Kidney (tissue), 22 donors: ENCODE results near the gene N4BP3. TPM values are rescaled to one million over a fixed set of nuclear protein-coding genes. Genes with fewer than 3 reads are reported as not detected.

Experiments
- DNase-seq, 5 donors: peaks; one replicate each; pipeline ENCODE4 v3.0.0-alpha.2; 2013 to 2020
- FAIRE-seq: peaks from 2 replicates; lab custom pipeline; 2012; peaks lifted over from hg19 to GRCh38; lab: Jason Lieb, UNC
- H3K27ac ChIP-seq, 2 donors: one replicate each; pipeline ENCODE4 v1.7.0; 2013; ENCODE audit warnings: low read depth in 2 of 2, low read length in 2 of 2, inconsistent platforms in 1 of 2
- H3K27me3 ChIP-seq: one replicate; pipeline ENCODE4 v1.7.1; 2013; ENCODE audit warnings: low read length, inconsistent platforms; ENCODE audit not compliant: control insufficient read depth, insufficient read depth
- H3K36me3 ChIP-seq, 3 donors: one replicate each; pipeline versions ENCODE4 v1.7.0 to v1.7.1; 2013; ENCODE audit warnings: low read length in 3 of 3, control low read depth in 1 of 3, inconsistent platforms in 1 of 3; ENCODE audit not compliant: insufficient read depth in 3 of 3, control insufficient read depth in 2 of 3
- H3K4me1 ChIP-seq, 3 donors: one replicate each; pipeline versions ENCODE4 v1.7.0 to v1.7.1; 2013; ENCODE audit warnings: low read length in 3 of 3, inconsistent platforms in 1 of 3, low read depth in 1 of 3; ENCODE audit not compliant: control insufficient read depth in 2 of 3, insufficient read depth in 2 of 3
- H3K4me3 ChIP-seq, 3 donors: one replicate each; pipeline versions ENCODE4 v1.7.0 to v1.8.1; 2013; ENCODE audit warnings: low read length in 3 of 3, control low read depth in 1 of 3, inconsistent platforms in 1 of 3
- H3K9ac ChIP-seq, 3 donors: one replicate each; pipeline versions ENCODE4 v1.7.0 to v1.7.1; 2013; ENCODE audit warnings: low read length in 3 of 3, control low read depth in 1 of 3, inconsistent platforms in 1 of 3
- H3K9me3 ChIP-seq, 3 donors: one replicate each; pipeline versions ENCODE4 v1.7.0 to v1.7.1; 2013; ENCODE audit warnings: low read length in 3 of 3, control low read depth in 1 of 3, inconsistent platforms in 1 of 3; ENCODE audit not compliant: control insufficient read depth in 2 of 3, insufficient read depth in 1 of 3
- CTCF ChIP-seq: IDR thresholded peaks from 3 replicates; pipeline ENCODE4 v1.5.1; 2012; ENCODE audit warnings: mild to moderate bottlenecking, moderate library complexity, borderline replicate concordance; ENCODE audit not compliant: insufficient read depth; ENCODE audit errors: extremely low read depth
- intact Hi-C: fragments of 100-400 bp; cut with DNase I; formaldehyde crosslinking; loops from one replicate; pipeline ENCODE4 v1.11.1; 2022
- long read RNA-seq, 10 donors: library from polyadenylated mRNA in 1 of 10; unstranded in 1 of 10; transcript quantifications; one replicate each; pipeline ENCODE4 v2.0.0 and lab custom pipeline, GENCODE V29; 2021 to 2026
- polyA plus RNA-seq: library from polyadenylated mRNA; stranded (reverse); fragments of 350-450 nt; fragmentation: Illumina TruSeq; extraction: RNeasy Lipid Tissue Mini Kit (QIAGEN cat#74804); gene quantifications from one replicate; pipeline ENCODE4 v1.2.3, GENCODE V29; 2014; ENCODE audit warnings: low read depth, low replicate concordance; ENCODE audit not compliant: insufficient read depth
- total RNA-seq: library from RNA; stranded (reverse); fragmentation: NEBNext Ultra II Directional; extraction: Animal tissue kit (Norgen Biotek cat#: 25700); gene quantifications from one replicate; pipeline ENCODE4 v1.2.1, GENCODE V29; 2021
- donor health status: control.
- donor health status: control.
- donor health status: control.
- donor health status: control.
- donor health status: control.
- donor health status: DM: yes; HTN: yes; CAD: no.
- donor health status: Normal renal cell carcinoma (clear cell type).

The N4BP3 gene
- total RNA-seq (5.6 TPM), polyA plus RNA-seq (2.4 TPM)
- long read RNA-seq, donor 1, full-length matches to known transcripts, result 3 of 3 reads
- long read RNA-seq, donor 1, partial matches to known transcripts, result 0 of 3 reads
- long read RNA-seq, donor 1, other reads (novel, unspliced or antisense), result 0 of 3 reads
- long read RNA-seq, donor 2, result 0 reads
- long read RNA-seq, donor 3, result 0 reads
- long read RNA-seq, donor 4, result 0 reads
- long read RNA-seq, donor 5, result 0 reads
- long read RNA-seq, donor 6, result 0 reads
- long read RNA-seq, donor 7, full-length matches to known transcripts, result 2 of 9 reads
- long read RNA-seq, donor 7, partial matches to known transcripts, result 3 of 9 reads
- long read RNA-seq, donor 7, other reads (novel, unspliced or antisense), result 4 of 9 reads
- long read RNA-seq, donor 8, result 0 reads
- long read RNA-seq, donor 9, full-length matches to known transcripts, result 2 of 2 reads
- long read RNA-seq, donor 9, partial matches to known transcripts, result 0 of 2 reads
- long read RNA-seq, donor 9, other reads (novel, unspliced or antisense), result 0 of 2 reads
- long read RNA-seq, donor 10, full-length matches to known transcripts, result 1 of 1 reads
- long read RNA-seq, donor 10, partial matches to known transcripts, result 0 of 1 reads
- long read RNA-seq, donor 10, other reads (novel, unspliced or antisense), result 0 of 1 reads

- no peak for FAIRE-seq
- DNase-seq, result peak; percentile 84 to 93 (median 91)
- H3K9ac ChIP-seq, result peak within 1 kb of the TSS in 1 of 3 donors; percentile 12
- H3K4me1 ChIP-seq, result peaks cover 0 to 2% (median 0%) of the 10 kb centered on the region in 3 donors
- peak within 1 kb of the TSS in 1 of 3 donors; percentile 52 for H3K4me3 ChIP-seq
- H3K27me3 ChIP-seq, result no peaks in the 10 kb centered on the region
- no peaks in the 10 kb centered on the region for H3K36me3 ChIP-seq
- intact Hi-C loops, result no loop called here
- no peak for TF ChIP-seq CTCF
- no peak within 1 kb of the TSS for H3K27ac ChIP-seq
- no peaks in the 10 kb centered on the region for H3K9me3 ChIP-seq
Observed at GRCh38 chr5:178113141-178113787, at the start of gene N4BP3. Gene N4BP3 (plus strand): TSS chr5:178113532. CDS start chr5:178119584, 6,052 bp downstream.

DNA sequence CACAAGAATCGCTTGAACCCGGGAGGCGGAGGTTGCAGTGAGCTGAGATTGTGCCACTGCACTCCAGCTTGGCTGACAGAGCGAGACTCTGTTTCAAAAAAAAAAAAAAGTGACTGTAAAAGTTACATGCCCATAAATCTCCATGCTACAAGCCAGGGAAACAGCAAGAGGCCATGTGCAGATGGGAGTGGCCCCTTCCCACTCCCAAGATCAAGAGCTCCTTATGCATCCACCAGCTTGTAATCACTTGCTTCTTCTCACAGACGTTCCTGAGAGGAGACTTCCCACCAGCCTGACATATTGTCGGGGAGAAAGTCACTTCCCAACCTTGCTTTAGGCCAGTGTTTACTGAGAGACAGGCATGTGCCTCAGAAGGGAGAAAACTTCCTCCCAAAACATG is 45.6 kb upstream of the N4BP3 start:
- DNase-seq (peak in 1 of 5 donors; percentile 13), FAIRE-seq (no peak)
- no peaks in the 10 kb centered on the region for H3K4me1 ChIP-seq
- H3K4me3 ChIP-seq, result no peak overlapping the region
- intact Hi-C loops, result no loop called here
- H3K9me3 ChIP-seq, result no peaks in the 10 kb centered on the region
- no peaks in the 10 kb centered on the region for H3K27me3 ChIP-seq
- no peak for TF ChIP-seq CTCF
- H3K27ac ChIP-seq, result no peak overlapping the region
- H3K36me3 ChIP-seq, result no peaks in the 10 kb centered on the region
- H3K9ac ChIP-seq, result no peak overlapping the region

GRCh38 chr5:178068293-178068692 is 45.0 kb upstream of the N4BP3 start:
- H3K36me3 ChIP-seq, result no peaks in the 10 kb centered on the region
- FAIRE-seq (no peak), DNase-seq (peak in 4 of 5 donors; percentile 27 to 44 (median 38))
- intact Hi-C loops, result no loop called here
- no peaks in the 10 kb centered on the region for H3K27me3 ChIP-seq
- no peak overlapping the region for H3K27ac ChIP-seq
- H3K4me1 ChIP-seq, result no peaks in the 10 kb centered on the region
- H3K9me3 ChIP-seq, result no peaks in the 10 kb centered on the region
- no peak overlapping the region for H3K4me3 ChIP-seq
- no peak overlapping the region for H3K9ac ChIP-seq
- no peak for TF ChIP-seq CTCF
